Activated CD4-positive, alpha-beta T cell treated with anti-CD3 and anti-CD28 coated beads for 36 hours (primary cell): Measurements from ENCODE around the gene EPB41L4B. TPM values are rescaled to one million over a fixed set of nuclear protein-coding genes. Genes with fewer than 3 reads are reported as not detected.

Experiments used
- ATAC-seq: fragments of 200-7000 bp; cut with Tn5 transposase; one replicate; pipeline ENCODE4 v1.10.0; 2021; ENCODE audit warnings: mild to moderate bottlenecking, moderate library complexity
- CTCF ChIA-PET: fragments of 350-600 bp; sonication (Branson Sonifier 250); formaldehyde crosslinking; loops from one replicate; lab custom pipeline; 2021; ENCODE audit warnings: antibody characterized with exemption; lab: Charles Lee
- POLR2A ChIA-PET: fragments of 350-600 bp; sonication (Branson Sonifier 250); formaldehyde crosslinking; loops from one replicate; lab custom pipeline; 2021; ENCODE audit warnings: antibody characterized with exemption, inconsistent platforms; lab: Charles Lee
- DNase-seq: peaks from one replicate; pipeline ENCODE4 v3.0.0-alpha.2; 2020
- H3K27ac Mint-ChIP-seq: one replicate; pipeline ENCODE4 v1.8.0; 2021; ENCODE audit warnings: mixed read lengths
- H3K27me3 Mint-ChIP-seq: one replicate; pipeline ENCODE4 v1.8.0; 2021; ENCODE audit warnings: mixed read lengths
- H3K36me3 Mint-ChIP-seq: one replicate; pipeline ENCODE4 v1.8.0; 2021; ENCODE audit warnings: low read depth, mixed read lengths
- H3K4me1 Mint-ChIP-seq: one replicate; pipeline ENCODE4 v1.8.0; 2021; ENCODE audit warnings: mixed read lengths
- H3K4me3 Mint-ChIP-seq: one replicate; pipeline ENCODE4 v1.8.0; 2021; ENCODE audit warnings: mild to moderate bottlenecking, moderate library complexity, mixed read lengths
- H3K9me3 Mint-ChIP-seq: one replicate; pipeline ENCODE4 v1.8.0; 2021; ENCODE audit warnings: low read depth, mixed read lengths
- intact Hi-C, 2 experiments: fragments of 100-400 bp; cut with DNase I in 1 of 2; cut with micrococcal nuclease in 1 of 2; formaldehyde crosslinking; loops; one replicate each; pipeline versions ENCODE4 v1.14.2 to v1.15.1; 2022 to 2024; cut with DNase I, micrococcal nuclease
- total RNA-seq, 2 experiments: library from RNA; stranded (reverse); gene quantifications; one replicate each; pipeline ENCODE4 v1.2.3, GENCODE V29; 2021

The EPB41L4B gene
- total RNA-seq, 2 experiments from 2014 or later, result 0.23 to 0.33 TPM

GRCh38 chr9:109172935-109173334 is 147.9 kb downstream of the EPB41L4B start:
- no peaks in the 10 kb centered on the region for H3K9me3 Mint-ChIP-seq
- ATAC-seq (no peak), DNase-seq (no peak)
- no peak overlapping the region for H3K4me3 Mint-ChIP-seq
- ChIA-PET CTCF (interaction anchor here (1.1 kb wide), 1 partner anchor 19 kb away, joined by 3 read pairs; no protein-coding TSS in a partner anchor), POLR2A (no interaction called here)
- no peak overlapping the region for H3K27ac Mint-ChIP-seq
- no peaks in the 10 kb centered on the region for H3K4me1 Mint-ChIP-seq
- intact Hi-C loops, result no loop called here
- H3K36me3 Mint-ChIP-seq, result no peaks in the 10 kb centered on the region
- peaks cover 22% of the 10 kb centered on the region for H3K27me3 Mint-ChIP-seq

GRCh38 chr9:109171926-109172325 is 148.9 kb downstream of the EPB41L4B start:
- no peak overlapping the region for H3K27ac Mint-ChIP-seq
- no peaks in the 10 kb centered on the region for H3K9me3 Mint-ChIP-seq
- peaks cover 31% of the 10 kb centered on the region for H3K27me3 Mint-ChIP-seq
- ChIA-PET POLR2A (no interaction called here), CTCF (no interaction called here)
- DNase-seq (no peak), ATAC-seq (no peak)
- no peak overlapping the region for H3K4me3 Mint-ChIP-seq
- no peaks in the 10 kb centered on the region for H3K36me3 Mint-ChIP-seq
- peaks cover 4% of the 10 kb centered on the region for H3K4me1 Mint-ChIP-seq
- intact Hi-C loops, result no loop called here

- DNase-seq (no peak), ATAC-seq (peak; percentile 23)
- no peaks in the 10 kb centered on the region for H3K36me3 Mint-ChIP-seq
- H3K27ac Mint-ChIP-seq, result no peak overlapping the region
- no peak overlapping the region for H3K4me3 Mint-ChIP-seq
- CTCF ChIA-PET, result interaction anchor here (0.6 kb wide), 1 partner anchor 70 kb away, joined by 3 read pairs; no protein-coding TSS in a partner anchor
- H3K27me3 Mint-ChIP-seq, result peaks cover 55% of the 10 kb centered on the region
- H3K4me1 Mint-ChIP-seq, result peaks cover 7% of the 10 kb centered on the region
- intact Hi-C loops, result no loop called here
- H3K9me3 Mint-ChIP-seq, result peaks cover 2% of the 10 kb centered on the region
- POLR2A ChIA-PET, result no interaction called here
Measured at GRCh38 chr9:109168170-109168569, 152.7 kb downstream of the EPB41L4B start.

GRCh38 chr9:109167716-109168115 is 153.1 kb downstream of the EPB41L4B start:
- Mint-ChIP-seq H3K9me3 (peaks cover 2% of the 10 kb centered on the region), H3K27me3 (peaks cover 55% of the 10 kb centered on the region), H3K27ac (no peak overlapping the region), H3K36me3 (no peaks in the 10 kb centered on the region), H3K4me1 (peaks cover 7% of the 10 kb centered on the region), H3K4me3 (no peak overlapping the region)
- DNase-seq (no peak), ATAC-seq (no peak)
- ChIA-PET POLR2A (no interaction called here), CTCF (interaction anchor here (0.6 kb wide), 1 partner anchor 70 kb away, joined by 3 read pairs; no protein-coding TSS in a partner anchor)
- intact Hi-C loops, result no loop called here

GRCh38 chr9:109166771-109167601 is 153.9 kb downstream of the EPB41L4B start, which contains the start of gene FRRS1L:
TSS of gene FRRS1L (minus strand) at chr9:109167249. CDS start at chr9:109167138, 111 bp downstream.
- Mint-ChIP-seq H3K9me3 (peaks cover 2% of the 10 kb centered on the region), H3K36me3 (no peaks in the 10 kb centered on the region), H3K27me3 (peaks cover 53% of the 10 kb centered on the region), H3K27ac (no peak within 1 kb of the TSS), H3K4me1 (peaks cover 7% of the 10 kb centered on the region), H3K4me3 (peak within 1 kb of the TSS; percentile 48)
- intact Hi-C loops, result no loop called here
- DNase-seq (peak; percentile 16), ATAC-seq (no peak)
- ChIA-PET CTCF (no interaction called here), POLR2A (no interaction called here)

GRCh38 chr9:109166171-109166770 is 154.6 kb downstream of the EPB41L4B start:
- Mint-ChIP-seq H3K27me3 (peaks cover 52% of the 10 kb centered on the region), H3K9me3 (peaks cover 2% of the 10 kb centered on the region), H3K4me3 (no peak overlapping the region), H3K4me1 (peaks cover 7% of the 10 kb centered on the region), H3K27ac (no peak overlapping the region), H3K36me3 (no peaks in the 10 kb centered on the region)
- DNase-seq, result no peak
- ChIA-PET POLR2A (no interaction called here), CTCF (interaction anchor here (0.6 kb wide), 1 partner anchor 77 kb away, joined by 3 read pairs; no protein-coding TSS in a partner anchor)
- ATAC-seq, result no peak
- intact Hi-C loops, result no loop called here

GRCh38 chr9:109164042-109164441 is 156.8 kb downstream of the EPB41L4B start:
- ChIA-PET CTCF (no interaction called here), POLR2A (no interaction called here)
- Mint-ChIP-seq H3K27me3 (peaks cover 46% of the 10 kb centered on the region), H3K4me3 (no peak overlapping the region), H3K4me1 (peaks cover 7% of the 10 kb centered on the region), H3K27ac (no peak overlapping the region), H3K36me3 (no peaks in the 10 kb centered on the region), H3K9me3 (peaks cover 2% of the 10 kb centered on the region)
- no peak for DNase-seq
- intact Hi-C loops, result no loop called here
- no peak for ATAC-seq

- ATAC-seq (no peak), DNase-seq (no peak)
- ChIA-PET POLR2A (no interaction called here), CTCF (no interaction called here)
- peaks cover 7% of the 10 kb centered on the region for H3K4me1 Mint-ChIP-seq
- peaks cover 2% of the 10 kb centered on the region for H3K9me3 Mint-ChIP-seq
- peaks cover 45% of the 10 kb centered on the region for H3K27me3 Mint-ChIP-seq
- H3K36me3 Mint-ChIP-seq, result no peaks in the 10 kb centered on the region
- no peak overlapping the region for H3K4me3 Mint-ChIP-seq
- H3K27ac Mint-ChIP-seq, result no peak overlapping the region
- intact Hi-C loops, result no loop called here
Measured at GRCh38 chr9:109163194-109163593, 157.7 kb downstream of the EPB41L4B start.

- POLR2A ChIA-PET, result no interaction called here
- Mint-ChIP-seq H3K9me3 (peaks cover 2% of the 10 kb centered on the region), H3K4me1 (peaks cover 7% of the 10 kb centered on the region), H3K36me3 (no peaks in the 10 kb centered on the region), H3K27me3 (peaks cover 44% of the 10 kb centered on the region), H3K27ac (no peak overlapping the region), H3K4me3 (no peak overlapping the region)
- intact Hi-C loops, result no loop called here
- no peak for DNase-seq
- no peak for ATAC-seq
- CTCF ChIA-PET, result no interaction called here
Measured at GRCh38 chr9:109162677-109163076, 158.2 kb downstream of the EPB41L4B start.

- CTCF ChIA-PET, result interaction anchor here (1.1 kb wide), 1 partner anchor 90 kb away, joined by 3 read pairs; no protein-coding TSS in a partner anchor
- POLR2A ChIA-PET, result no interaction called here
- H3K4me3 Mint-ChIP-seq, result no peak overlapping the region
Measured at GRCh38 chr9:109161471-109161870, 159.4 kb downstream of the EPB41L4B start.

GRCh38 chr9:109159583-109159982 is 161.3 kb downstream of the EPB41L4B start:
- DNase-seq, result no peak
- intact Hi-C loops, result no loop called here
- CTCF ChIA-PET, result no interaction called here
- Mint-ChIP-seq H3K4me3 (no peak overlapping the region), H3K9me3 (no peaks in the 10 kb centered on the region), H3K36me3 (no peaks in the 10 kb centered on the region), H3K27ac (no peak overlapping the region), H3K27me3 (peaks cover 23% of the 10 kb centered on the region), H3K4me1 (no peaks in the 10 kb centered on the region)
- no peak for ATAC-seq
- POLR2A ChIA-PET, result no interaction called here

More at GRCh38 chr9:109161471-109161870, 159.4 kb downstream of the EPB41L4B start:
- Mint-ChIP-seq H3K36me3 (no peaks in the 10 kb centered on the region), H3K4me1 (peaks cover 3% of the 10 kb centered on the region), H3K27ac (no peak overlapping the region), H3K9me3 (peaks cover 2% of the 10 kb centered on the region), H3K27me3 (peaks cover 37% of the 10 kb centered on the region)
- ATAC-seq, result no peak
- intact Hi-C loops, result no loop called here
- no peak for DNase-seq
